ENCODE measurements around the gene ZNF334.
A peak's percentile ranks its signal among the peaks of the same experiment; 100 is the strongest.

ZNF334 gene

GRCh38 chr20:46512943-46513844 is at the start of gene ZNF334:
ZNF334 (minus strand) TSS chr20:46513559; CDS start chr20:46512102, 1,457 bp downstream.
- DNase-seq (ENCODE audit: low read depth, low spot score), result no peak

- DNase-seq (ENCODE audit: low read depth, low spot score), result peak; percentile 20
These were observed 49.2 kb upstream of the ZNF334 start for GRCh38 chr20:46562373-46563169.

GRCh38 chr20:46562009-46562372 is 48.6 kb upstream of the ZNF334 start:
- no peak for DNase-seq (ENCODE audit: low read depth, low spot score)

- no peak for DNase-seq (ENCODE audit: low read depth, low spot score)
These were observed 46.5 kb upstream of the ZNF334 start for GRCh38 chr20:46559685-46560440.

- DNase-seq (ENCODE audit: low read depth, low spot score), result no peak
These were observed 45.6 kb upstream of the ZNF334 start for GRCh38 chr20:46559001-46559400.

GRCh38 chr20:46558511-46558959 is 45.2 kb upstream of the ZNF334 start:
- DNase-seq (ENCODE audit: low read depth, low spot score), result no peak

- no peak for DNase-seq (ENCODE audit: low read depth, low spot score)
These were observed 44.0 kb upstream of the ZNF334 start for GRCh38 chr20:46557231-46557956.

GRCh38 chr20:46555370-46555956 is 42.1 kb upstream of the ZNF334 start:
- no peak for DNase-seq (ENCODE audit: low read depth, low spot score)

GRCh38 chr20:46554828-46555227 is 41.5 kb upstream of the ZNF334 start:
- DNase-seq (ENCODE audit: low read depth, low spot score), result no peak

GRCh38 chr20:46553926-46554325 is 40.6 kb upstream of the ZNF334 start:
- DNase-seq (ENCODE audit: low read depth, low spot score), result no peak

- DNase-seq (ENCODE audit: low read depth, low spot score), result no peak
These were observed 39.4 kb upstream of the ZNF334 start for GRCh38 chr20:46552460-46553420.

- no peak for DNase-seq (ENCODE audit: low read depth, low spot score)
These were observed 38.4 kb upstream of the ZNF334 start for GRCh38 chr20:46551522-46552381.

- no peak for DNase-seq (ENCODE audit: low read depth, low spot score)
These were observed 37.1 kb upstream of the ZNF334 start, which contains the start of gene OCSTAMP for GRCh38 chr20:46550461-46550860. OCSTAMP (minus strand) TSS chr20:46550654; CDS start chr20:46550560, 94 bp downstream.

- no peak for DNase-seq (ENCODE audit: low read depth, low spot score)
These were observed 36.0 kb upstream of the ZNF334 start for GRCh38 chr20:46549188-46549972.

- no peak for DNase-seq (ENCODE audit: low read depth, low spot score)
These were observed 35.3 kb upstream of the ZNF334 start for GRCh38 chr20:46548688-46549087.

- DNase-seq (ENCODE audit: low read depth, low spot score), result no peak
These were observed 34.6 kb upstream of the ZNF334 start for GRCh38 chr20:46547995-46548394.

- DNase-seq (ENCODE audit: low read depth, low spot score), result no peak
These were observed 33.6 kb upstream of the ZNF334 start for GRCh38 chr20:46546936-46547335.

- DNase-seq (ENCODE audit: low read depth, low spot score), result no peak
These were observed 32.9 kb upstream of the ZNF334 start for GRCh38 chr20:46546298-46546697.
